OCI-LY1 (cell line): Measurements from ENCODE around the gene ACAP2.

ENCODE experiments used
- CTCF ChIP-seq: fragments of 200-600 bp; sonication (generic), shearing (Covaris generic); IDR thresholded peaks from 2 replicates; pipeline ENCODE4 v1.5.1; 2017; ENCODE audit warnings: mild to moderate bottlenecking, antibody characterized with exemption, low read length, moderate library complexity, mixed read lengths
- EZH2 ChIP-seq: fragments of 200-600 bp; sonication (generic), shearing (Covaris generic); IDR thresholded peaks from 2 replicates; pipeline ENCODE4 v1.8.0; 2017; ENCODE audit warnings: borderline replicate concordance, mixed run types, mild to moderate bottlenecking, antibody characterized with exemption, low read length, moderate library complexity, mixed read lengths

- TF ChIP-seq EZH2 (no peak), CTCF (no peak)
Measured at GRCh38 chr3:195410546-195410945, 32.3 kb downstream of the ACAP2 start.
